NCI-H748 (cell line): ENCODE results near the gene PDE11A.

Source experiments
- DNase-seq: peaks from one replicate; lab custom pipeline; 2025; ENCODE audit not compliant: unreplicated experiment; lab: John Stamatoyannopoulos, UW

The PDE11A gene

GRCh38 chr2:177929662-177930522 is 142.7 kb downstream of the PDE11A start:
- DNase-seq: peak; percentile 35

DNA sequence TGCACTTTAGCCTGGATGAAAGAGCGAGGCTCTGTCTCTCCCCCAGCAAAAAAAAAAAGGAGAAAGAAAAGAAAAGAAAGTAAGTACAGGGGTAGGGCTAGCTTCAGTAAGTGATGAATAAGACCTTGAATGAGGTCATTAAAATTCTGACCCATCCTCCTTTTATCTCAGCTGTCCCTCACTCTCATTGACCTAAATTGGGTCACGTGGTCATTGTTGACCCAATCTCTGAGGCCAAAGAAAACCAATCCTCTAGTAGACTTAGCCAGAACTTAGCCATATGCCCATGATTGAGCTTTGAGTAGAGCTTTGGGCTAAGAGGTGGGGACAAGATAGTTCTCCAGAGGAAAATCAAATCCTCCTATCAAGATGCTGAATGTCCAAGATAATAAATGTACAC is 149.3 kb downstream of the PDE11A start:
- DNase-seq: no peak

- no peak for DNase-seq
Observed at GRCh38 chr2:177921726-177922125, 150.9 kb downstream of the PDE11A start.

DNA sequence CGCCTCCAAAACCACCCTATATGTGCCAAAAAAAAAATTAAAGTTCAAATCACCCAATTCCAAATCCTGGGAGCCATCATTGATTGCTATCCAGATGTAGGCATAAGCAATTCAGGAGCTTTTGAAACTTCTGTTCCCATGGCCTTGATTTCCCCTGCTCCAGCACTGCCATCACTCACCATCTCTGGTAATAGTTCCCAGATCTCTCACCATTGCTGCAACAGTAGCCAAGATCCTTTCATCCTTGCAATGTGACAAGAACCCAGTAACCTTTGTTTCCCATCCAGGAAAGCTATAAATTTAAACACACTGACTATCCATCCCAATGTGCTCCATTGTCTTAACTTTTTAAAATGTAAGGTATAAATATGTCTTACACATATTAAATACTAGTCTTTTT is 155.4 kb downstream of the PDE11A start:
- DNase-seq: no peak

GRCh38 chr2:177916342-177916741 is 156.2 kb downstream of the PDE11A start:
- no peak for DNase-seq

DNA sequence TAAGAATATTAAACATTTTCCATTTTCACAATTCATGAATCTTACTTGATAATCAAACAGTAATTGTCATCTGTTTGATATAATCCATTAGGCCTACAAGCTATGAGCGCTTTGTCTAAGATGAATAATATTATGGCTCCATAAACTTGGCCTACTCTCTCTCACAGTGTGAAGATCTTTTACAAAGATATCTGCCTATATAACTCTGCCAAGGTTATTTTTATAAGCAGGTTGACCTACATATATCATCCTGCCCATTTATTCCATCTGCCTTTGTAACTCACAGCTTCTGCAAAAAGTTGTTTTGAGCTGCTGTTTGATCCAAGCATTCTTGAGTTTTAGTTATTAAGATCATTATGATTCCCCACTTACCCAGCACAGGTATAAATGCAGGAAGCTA is 158.3 kb downstream of the PDE11A start:
- DNase-seq: no peak

DNA sequence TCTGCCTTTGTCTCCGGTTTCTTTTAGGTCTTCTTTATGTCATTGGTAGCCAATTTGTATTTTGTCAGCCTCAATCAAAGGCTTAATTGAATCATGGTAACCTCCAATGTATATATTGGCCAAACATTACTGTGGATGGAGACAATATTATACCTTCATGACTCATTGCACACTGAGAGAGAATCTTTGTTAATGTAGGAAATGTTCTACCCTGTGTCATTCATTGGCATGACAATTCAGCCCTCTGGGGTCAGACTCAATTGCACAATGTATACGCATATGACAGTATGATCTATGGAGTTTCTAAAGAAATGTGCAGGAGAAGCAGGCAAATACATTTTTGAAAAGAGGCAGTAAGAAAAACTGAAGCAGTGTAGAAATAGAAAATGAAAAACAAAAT is 162.6 kb downstream of the PDE11A start:
- DNase-seq: no peak

- no peak for DNase-seq
Observed at GRCh38 chr2:177908824-177909223, 163.8 kb downstream of the PDE11A start.

DNA sequence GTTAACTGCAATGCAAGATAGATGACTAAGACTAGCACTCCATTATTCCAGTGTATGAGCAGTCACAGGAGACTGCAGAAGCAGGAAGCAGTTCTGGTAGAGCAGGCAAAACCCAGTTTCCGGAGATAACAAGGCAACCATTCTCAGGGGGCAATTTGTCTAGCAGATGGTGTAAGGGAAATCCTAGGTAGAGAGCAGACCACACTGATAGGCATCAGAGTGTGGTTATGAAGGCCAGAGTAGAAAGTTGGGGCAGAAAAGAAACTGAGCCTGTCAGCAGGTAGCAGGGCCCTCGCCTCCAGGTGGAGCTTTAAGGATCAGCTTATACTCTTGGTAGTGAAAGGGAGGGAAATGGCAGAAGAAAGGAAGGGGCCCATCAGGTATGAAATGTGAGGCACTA is 164.4 kb downstream of the PDE11A start:
- no peak for DNase-seq

GRCh38 chr2:177906041-177906718 is 166.4 kb downstream of the PDE11A start:
- peak; percentile 75 for DNase-seq

DNA sequence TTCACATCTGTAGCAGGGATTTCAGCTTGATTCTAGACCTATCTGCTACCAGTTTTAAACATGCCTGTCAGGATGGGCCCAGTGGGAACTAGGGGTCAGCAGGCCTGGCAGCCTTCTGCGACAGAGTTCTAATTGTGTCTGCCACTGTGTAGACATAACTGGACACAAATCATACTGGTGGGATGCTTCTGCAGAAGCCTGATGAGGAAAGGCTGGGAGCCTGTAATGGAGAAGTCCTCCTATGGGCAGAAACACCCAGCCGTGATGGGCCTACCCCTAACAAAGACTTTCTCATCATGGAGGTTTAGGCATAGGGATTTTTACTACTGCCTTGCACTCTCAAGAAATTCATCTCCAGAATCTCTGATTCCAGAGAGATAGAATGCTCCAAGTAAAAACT is 166.9 kb downstream of the PDE11A start:
- no peak for DNase-seq

- DNase-seq: no peak
Observed at GRCh38 chr2:177902395-177903163, 170.0 kb downstream of the PDE11A start.

DNA sequence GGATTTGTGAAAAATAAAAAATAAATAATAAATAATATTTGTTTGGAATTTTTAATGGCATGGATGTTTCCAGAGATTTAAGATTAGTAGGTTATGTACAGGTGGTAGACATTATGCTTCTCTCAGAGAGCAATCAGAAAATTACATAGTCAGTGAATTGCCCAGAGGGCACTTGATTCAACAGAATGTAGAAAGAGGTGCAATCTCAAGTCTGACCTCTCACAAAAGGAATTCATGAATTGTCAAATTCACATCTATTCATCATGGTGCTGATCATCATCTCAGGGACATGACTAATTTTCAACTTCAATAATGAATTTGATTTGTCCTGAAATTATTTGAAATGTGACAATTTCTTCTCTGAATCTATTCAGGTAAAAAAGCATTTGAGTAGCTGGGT is 172.5 kb downstream of the PDE11A start:
- DNase-seq: no peak

DNA sequence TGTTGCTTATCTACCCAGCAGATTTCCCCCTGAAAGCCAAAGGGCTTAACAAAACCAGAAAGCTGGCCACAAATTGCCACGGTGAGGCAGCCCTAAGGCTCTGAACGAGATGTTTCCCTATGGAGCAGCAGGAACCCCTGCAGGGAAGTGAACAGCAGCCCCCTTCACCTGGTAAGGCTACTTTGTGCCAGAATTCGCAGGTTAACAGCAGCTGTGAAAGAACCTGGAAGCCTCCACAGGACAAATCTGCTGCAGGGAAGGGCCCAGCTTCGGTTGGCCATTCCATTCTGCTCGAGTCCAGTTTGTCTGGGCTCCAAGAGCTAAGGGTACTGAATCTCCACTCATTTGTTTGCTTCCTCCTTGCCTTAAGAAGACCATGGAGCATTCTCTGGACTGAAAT is 175.3 kb downstream of the PDE11A start:
- no peak for DNase-seq

DNA sequence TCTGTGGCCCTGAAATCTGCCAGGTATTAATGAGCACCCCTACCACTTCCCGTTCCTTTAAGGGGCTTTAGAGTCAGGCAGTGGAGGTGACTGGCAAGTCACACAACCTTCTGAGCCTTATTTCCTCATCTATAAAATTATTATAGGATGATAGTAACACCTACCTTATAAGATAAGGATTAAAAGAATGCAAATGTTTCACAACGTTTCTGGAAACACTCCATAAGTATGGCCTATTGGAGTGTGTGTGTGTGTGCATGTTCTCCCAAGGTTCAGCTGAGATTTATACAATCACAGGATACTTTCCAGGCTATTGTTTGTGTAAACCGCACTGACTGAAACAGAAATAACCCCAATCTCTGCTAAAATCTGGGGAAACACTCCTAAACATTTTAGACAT is 176.0 kb downstream of the PDE11A start:
- no peak for DNase-seq

DNA sequence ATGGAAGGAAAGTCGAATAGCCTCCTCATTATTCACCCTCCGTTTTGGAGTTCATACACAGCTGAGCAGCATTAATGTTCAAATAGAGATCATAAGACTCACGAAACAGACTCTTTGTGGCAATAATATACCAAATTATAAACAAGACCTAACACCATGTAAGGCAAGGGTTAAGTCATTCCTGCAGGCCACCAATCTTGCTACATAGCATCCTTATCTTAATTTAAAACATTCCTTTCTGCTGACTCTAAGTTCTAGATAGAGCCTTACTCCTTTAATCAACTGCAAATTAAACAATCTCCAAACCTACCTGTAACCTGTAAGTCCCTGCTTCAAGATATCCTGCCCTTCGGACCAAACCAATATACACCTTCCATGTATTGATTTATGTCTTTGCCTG is 178.0 kb downstream of the PDE11A start:
- no peak for DNase-seq

DNA sequence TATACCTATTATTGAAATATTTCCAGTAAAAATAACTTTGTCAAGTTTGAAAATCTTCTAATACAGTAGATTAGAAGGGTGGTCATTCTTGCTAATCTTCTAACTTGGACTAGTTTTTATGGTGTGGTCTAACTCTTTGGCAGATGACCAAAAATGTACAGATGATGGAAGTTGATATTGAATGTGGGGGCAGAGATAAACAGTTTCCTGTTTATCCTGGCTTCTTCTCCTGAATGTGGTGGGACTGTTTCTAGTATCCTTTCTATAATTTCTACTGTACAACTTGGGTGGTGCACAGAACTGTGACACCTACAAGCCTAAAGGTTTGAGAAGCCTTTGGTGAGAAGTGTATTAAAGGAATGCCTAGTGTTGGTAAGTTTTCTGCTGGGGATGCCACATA is 178.7 kb downstream of the PDE11A start:
- no peak for DNase-seq

GRCh38 chr2:177891533-177891932 is 181.0 kb downstream of the PDE11A start:
- DNase-seq: no peak

DNA sequence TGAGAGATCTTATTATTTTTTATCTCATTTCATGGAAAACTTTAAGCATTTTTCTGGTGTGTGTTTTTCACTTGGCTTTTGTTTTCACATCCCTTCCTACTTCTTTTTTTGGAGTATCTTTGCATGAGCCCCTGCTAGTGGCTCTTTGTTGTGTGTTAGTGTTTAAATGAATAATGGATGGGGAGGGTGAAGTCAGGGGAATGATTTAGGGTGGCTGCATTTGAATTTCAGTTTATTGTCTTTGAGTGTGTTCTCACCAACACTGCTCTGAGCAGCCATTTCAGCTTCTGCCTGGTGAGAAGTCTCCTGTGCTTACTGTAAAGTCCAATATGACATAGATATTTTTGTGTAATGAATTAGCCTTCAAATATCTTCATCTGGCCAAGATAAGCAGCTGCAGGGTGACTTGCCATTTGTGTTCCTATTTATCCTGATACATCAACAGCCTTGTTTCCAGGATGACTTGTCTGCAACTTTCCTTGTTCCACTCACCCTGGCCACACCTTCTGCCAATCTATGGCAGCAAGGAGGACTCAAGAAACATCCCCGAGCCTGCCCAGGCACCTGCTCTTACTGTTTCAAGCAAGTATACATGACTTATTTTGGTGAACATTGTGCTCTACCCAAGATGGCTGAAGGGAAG is 182.6 kb downstream of the PDE11A start:
- no peak for DNase-seq

DNA sequence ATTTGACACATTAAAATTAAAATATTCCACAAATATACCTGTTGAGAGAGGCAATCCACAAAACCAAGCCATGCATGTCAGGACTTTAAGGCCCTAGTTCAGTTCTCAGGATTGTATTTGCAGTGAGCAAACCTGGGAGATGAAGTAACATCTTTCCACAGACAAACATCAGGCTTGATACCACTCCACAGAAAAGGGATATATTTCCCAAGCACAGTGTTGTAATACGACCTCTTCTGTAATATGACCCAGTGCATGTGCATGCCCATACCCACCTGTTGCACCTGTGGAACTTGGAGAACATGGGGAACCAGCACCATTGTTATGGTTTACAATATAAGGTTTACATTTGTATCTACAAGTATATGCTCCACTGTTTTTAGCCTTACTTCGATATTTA is 184.0 kb downstream of the PDE11A start:
- peak; percentile 26 for DNase-seq

DNA sequence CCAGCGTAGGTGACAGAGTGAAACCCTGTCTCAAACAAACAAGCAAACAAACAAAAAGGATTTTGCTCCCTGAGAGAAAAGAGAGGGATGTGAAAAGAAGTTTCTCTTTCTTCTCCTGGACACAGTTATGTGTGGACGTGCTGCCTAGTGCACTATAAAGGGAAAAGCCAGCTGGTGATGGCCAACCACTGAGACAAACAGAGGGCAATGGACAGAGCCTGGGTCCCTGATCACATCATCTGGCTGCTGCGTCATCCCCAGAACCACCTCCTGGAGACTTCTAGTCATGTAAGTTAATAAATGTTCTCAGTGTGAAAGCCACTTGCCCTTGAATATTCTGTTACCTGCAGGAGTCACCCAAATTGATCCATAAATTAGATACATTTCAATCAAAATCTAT is 184.9 kb downstream of the PDE11A start:
- DNase-seq: no peak
